Activated CD4-positive, alpha-beta T cell treated with anti-CD3 and anti-CD28 coated beads, Interleukin-2, amount 50 U/mL, for 1 hour (primary cell): ENCODE measurements around the gene FILIP1.
"Not testable (repeated sequence)": the region's sequence is repeated elsewhere in the genome, so short reads cannot be mapped to it uniquely, and the experiment has no call there.

Experiments used
- DNase-seq: peaks from one replicate; pipeline ENCODE4 v3.0.0-alpha.2; 2020

The FILIP1 gene

DNA sequence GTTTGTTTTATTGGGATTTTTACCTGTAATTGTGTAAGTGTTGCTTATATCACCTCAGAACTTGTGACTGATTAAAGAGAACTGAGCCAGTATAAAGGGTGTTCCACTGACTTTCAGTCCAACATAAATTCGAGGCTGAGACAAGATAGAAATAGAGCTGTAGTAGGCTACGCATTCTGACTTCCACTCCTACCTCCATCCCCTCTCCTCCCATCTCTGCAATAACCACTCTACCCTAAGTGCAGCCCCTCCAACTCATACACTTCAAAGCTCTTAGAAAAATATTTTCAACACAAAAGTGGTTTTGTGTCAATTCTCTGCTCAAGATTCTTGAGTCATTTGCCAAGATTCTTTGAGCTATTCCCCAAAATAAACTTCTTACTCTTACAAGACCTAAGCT, 48.7 kb downstream of the FILIP1 start:
- DNase-seq: no peak

DNA sequence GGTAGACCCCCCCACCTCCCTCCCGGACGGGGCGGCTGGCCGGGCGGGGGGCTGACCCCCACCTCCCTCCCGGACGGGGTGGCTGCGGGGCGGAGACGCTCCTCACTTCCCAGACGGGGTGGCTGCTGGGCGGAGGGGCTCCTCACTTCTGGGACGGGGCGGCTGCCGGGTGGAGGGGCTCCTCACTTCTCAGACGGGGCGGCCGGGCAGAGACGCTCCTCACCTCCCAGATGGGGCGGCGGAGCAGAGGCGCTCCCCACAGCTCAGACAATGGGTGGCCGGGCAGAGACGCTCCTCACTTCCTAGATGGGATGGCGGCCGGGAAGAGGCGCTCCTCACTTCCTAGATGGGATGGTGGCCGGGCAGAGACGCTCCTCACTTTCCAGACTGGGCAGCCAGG, 51.7 kb downstream of the FILIP1 start:
- DNase-seq: not testable (repeated sequence)

GRCh38 chr6:75441479-75441878, 52.1 kb downstream of the FILIP1 start:
- not testable (repeated sequence) for DNase-seq

GRCh38 chr6:75438442-75439116, 55.0 kb downstream of the FILIP1 start:
- no peak for DNase-seq

DNA sequence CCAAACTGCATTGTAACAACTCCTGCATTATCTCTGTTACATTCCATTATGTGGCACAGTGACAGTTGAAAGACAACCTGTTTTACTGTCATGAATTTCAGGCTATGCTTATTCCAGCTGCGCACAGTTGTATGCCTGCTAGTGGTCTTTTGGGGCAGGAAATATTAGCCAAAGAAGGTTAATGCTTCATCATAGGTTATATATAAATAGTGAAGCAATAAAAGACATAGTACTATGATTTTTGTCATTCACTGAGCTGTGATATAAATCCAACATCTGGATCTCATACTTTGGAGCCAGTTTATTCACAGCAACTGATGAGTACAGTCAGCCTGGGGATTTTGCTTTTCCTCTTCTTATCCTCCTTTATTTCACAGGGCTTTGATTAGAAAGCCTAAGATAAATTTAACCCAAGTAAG, 55.6 kb downstream of the FILIP1 start:
- DNase-seq: no peak

GRCh38 chr6:75437421-75437891, 56.1 kb downstream of the FILIP1 start:
- DNase-seq: no peak

DNA sequence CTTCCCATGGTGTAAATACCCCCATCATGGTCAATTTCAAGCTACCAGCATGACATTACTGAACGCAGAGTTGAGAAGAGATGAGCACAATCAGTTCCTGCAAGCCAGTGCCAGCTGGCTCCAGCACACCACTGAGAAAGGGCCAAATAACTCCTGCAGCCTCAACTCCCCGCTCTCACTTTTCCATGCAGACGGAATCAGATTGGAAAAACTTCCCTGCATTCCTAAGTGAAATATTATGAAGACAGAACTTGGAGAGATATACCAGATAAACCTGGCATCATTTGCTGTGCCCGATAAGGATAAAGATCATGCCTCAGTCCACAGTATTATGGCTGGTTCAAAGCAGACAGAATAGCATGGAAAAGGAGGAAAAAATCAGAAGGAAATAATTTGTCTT, 56.7 kb downstream of the FILIP1 start:
- DNase-seq: no peak

DNA sequence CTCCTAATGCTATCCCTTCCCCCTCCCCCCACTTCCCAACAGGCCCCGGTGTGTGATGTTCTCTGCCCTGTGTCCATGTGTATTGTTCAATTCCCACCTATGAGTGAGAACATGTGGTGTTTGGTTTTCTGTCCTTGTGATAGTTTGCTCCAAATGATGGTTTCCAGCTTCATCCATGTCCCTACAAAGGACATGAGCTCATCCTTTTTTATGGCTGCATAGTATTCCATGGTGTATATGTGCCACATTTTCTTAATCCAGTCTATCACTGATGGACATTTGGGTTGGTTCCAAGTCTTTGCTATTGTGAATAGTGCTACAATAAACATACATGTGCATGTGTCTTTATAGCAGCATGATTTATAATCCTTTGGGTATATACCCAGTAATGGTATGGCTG, 60.8 kb downstream of the FILIP1 start:
- not testable (repeated sequence) for DNase-seq

GRCh38 chr6:75431379-75431778, 62.2 kb downstream of the FILIP1 start:
- DNase-seq: no peak

DNA sequence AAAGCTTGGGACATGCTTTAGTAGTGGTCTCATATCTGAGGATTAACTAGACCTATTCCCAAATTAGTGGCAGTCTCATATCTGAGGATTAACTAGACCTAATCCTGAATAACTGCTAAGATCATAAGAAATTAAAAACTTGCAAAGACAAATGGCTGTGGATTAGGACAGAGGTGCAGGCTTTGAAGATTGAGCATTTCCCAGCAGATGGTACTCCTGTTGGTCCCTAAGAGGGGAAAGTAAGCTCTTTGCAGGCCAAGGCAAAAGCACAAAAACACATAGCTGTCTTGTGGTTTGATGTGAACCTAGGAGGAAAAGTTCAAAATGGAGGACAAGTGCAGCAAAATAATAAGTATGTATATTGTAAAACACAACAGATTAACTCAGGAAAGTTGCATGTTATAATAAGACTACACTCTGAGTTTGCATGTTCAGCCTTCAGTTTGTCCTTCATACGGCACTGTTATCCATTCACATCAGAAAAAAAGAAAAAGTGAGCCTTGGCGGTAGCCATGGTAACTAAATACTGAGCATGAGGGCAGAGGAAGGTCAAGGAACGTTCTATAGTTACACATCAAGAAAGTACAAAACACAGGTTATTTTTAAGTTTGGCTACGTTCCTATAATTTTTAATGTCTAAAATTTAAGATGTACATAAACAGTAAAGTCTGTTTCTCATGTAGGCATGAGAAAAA, 62.8 kb downstream of the FILIP1 start:
- DNase-seq: no peak

GRCh38 chr6:75429061-75429703, 64.4 kb downstream of the FILIP1 start:
- no peak for DNase-seq

DNA sequence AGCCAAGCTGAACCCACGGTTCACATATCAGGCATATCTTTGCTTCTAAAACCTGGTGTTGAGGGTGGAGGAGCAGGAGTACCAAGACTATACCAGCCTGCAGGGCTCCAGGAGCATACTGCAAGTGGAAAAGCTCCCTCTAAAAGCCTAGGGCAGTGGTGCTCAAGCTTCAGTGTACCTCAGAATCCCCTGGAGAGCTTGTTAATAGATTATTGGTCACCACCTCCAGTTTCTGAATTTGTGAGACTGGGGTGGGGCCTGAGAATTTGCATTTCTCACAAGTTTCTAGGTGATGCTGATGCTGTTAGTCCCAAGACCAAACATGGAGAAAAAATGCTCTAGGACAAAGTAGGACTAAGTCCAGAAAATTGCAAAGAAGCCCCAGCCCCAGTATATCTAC, 65.4 kb downstream of the FILIP1 start:
- DNase-seq: no peak

DNA sequence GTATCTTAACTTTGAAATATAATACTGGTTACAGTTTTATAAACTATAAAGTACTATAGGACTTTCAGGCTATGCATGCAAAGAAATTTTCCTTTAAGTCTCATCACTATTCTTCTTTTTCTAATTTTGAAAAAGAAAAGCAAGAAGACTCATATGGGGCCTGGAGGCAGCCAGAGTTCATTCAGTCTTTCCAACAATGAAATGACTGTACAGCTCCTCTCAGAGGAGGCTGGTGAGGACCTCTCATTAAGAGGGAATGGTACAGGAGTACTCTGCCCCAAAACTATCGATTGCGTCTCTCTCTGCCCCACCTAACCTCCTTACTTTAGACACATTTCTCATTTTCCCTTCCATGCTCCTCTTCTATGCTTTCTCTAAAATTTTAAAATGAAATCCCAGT, 66.3 kb downstream of the FILIP1 start:
- DNase-seq: no peak

- no peak for DNase-seq
Measured at GRCh38 chr6:75424618-75425548, 68.7 kb downstream of the FILIP1 start.

DNA sequence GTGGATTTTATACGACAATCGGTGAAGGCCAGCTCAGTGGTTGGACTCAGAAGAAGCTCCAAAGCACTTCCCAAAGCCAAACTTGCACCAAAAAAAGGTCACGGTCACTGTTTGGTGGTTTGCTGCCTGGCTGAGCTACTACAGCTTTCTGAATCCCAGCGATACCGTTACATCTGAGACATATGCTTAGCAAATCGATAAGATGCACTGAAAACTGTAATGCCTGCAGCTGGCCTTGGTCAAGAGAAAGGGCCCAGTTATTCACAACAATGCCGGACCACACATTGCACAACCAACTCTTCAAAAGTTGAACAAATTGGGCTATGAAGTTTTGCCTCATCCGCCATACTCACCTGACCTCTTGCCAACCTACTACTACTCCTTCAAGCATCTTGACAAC, 70.2 kb downstream of the FILIP1 start:
- DNase-seq: no peak

DNA sequence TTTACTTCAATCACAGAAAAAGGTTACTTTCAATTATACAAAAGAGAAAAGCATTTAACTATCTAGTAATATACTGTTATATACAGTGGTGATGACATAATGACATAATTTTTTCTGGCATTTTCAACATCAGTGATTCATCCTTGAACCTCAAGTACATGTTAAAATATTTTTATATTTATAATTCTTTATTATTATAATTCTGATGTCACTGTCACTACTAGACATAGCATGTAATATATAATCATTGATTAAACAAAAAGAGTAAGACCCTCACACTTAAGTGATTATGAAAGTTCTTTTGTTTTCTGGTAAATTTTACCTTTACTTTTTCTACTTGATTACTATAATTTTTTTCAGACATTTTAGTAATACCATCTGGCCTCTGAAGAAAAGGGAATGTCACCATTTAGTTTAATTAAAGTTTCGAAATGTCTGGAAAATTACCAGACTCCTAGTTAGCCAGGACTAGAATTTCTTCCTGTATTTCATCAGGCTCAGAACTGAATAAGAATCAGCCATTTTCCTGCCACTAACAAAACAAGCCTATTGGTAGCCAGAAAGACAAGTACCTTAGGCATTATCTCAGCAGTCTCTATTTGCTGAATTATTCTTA, 71.5 kb downstream of the FILIP1 start:
- no peak for DNase-seq

DNA sequence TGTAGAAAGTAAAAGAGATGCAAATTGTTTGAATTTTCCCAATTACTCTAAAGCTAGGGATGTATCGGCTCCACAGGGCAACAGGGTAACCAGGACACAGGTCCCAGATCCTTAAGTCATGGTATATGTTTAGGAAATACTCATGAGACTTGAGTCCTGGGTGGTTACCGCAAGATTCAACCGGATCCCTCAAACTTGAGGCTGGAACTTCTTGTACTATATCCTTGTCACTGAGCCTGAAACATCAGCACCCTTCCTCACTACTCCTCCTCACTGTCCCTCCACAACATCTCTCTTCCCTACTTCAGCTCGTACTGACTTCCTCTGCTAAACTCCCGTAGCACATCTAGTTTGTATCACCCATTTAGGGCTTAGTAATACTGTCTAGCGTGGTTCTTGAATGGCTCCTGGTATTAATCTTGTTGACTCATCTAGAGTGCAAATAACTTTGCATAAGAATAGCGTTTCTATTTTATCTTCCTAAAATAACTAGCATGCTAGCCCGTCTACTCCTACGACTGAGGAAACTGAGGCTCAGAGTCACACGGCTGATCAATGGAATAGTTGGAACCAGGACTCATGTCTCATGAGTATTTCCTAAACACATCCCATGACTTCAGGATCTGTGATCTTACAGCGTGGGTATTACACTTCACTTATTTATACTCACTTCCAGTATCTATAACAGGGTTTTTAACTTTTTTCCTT, 72.1 kb downstream of the FILIP1 start:
- no peak for DNase-seq

DNA sequence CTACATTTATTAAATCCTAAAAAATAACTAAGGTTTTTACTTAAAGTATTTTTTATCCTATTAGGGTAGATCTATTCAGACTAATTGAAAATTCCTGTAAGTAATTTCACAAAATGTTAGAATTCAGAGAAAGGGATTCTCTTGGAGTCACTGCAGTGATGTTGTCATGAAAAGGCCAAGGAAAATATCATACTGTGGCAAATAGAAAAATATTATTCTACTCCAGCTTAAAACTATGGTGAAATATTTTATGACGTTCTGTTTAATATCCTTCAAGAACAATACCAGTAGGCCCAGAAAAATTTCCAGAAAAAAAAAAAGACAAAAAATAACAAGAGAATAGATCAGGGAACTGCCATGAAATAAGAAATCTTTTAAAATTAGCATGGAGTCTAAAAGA, 73.6 kb downstream of the FILIP1 start:
- DNase-seq: no peak

DNA sequence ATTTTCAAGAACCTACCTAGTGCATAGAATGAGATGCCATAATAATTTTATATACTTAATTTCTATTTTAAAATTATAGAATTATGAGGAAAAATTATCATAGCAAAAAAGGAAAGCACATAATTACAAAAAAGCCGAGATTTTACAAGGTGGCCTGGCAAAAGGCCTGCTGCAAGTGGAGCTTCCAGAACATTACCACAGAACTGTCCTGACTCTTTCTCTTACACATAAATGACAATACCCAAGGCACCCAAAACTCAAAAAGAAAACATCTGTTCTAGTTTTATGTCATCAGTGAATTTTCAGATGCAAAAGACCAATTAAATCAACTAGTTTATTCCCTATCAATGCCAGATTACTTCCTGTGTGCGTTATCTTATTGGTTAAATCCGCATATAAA, 74.2 kb downstream of the FILIP1 start:
- no peak for DNase-seq

DNA sequence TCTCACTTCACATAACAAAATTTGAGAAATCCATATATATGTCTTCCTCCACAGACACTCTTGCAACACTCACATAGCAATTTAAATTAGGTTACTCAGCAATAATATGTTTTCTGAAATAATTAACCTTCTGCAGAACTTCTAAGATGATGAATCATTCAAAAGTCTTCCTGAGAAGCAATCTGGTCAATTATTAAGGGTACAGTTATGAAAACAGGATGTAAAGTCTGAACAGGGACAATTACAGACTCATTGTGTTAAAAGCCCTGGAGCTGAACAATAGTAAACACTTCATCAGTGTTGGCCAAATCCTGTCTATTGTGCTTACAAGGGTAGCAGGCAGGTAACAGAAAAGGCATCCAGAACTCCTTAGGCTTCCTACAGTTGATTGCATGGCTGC, 75.4 kb downstream of the FILIP1 start:
- no peak for DNase-seq

DNA sequence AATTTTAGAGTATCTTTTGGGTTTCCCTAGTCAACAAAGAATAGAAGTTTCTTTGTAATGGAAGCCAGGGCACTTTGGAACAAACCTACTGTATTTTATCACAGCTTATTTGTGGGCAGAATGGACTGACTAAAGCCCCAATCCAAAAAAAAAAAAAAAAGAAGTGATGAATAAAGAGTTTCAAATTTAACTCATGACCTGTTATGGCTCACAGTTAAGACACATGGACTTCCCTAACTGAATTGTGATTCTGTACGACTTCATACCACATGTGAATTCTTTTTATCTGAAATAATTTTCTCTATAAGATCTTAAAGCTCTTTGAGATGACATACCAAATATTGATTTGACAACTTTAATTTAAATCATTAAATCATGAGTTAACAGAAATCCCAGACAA, 77.2 kb downstream of the FILIP1 start:
- no peak for DNase-seq

- DNase-seq: no peak
Measured at GRCh38 chr6:75415804-75416203, 77.8 kb downstream of the FILIP1 start.
